Fibroblast of lung (primary cell): ENCODE results near the gene LGALSL.

ENCODE experiments used
- CTCF ChIP-seq, 2 donors: IDR thresholded peaks in 1 of 2; conservative IDR thresholded peaks in 1 of 2; 1 replicate in 1 of 2; 2 replicates in 1 of 2; pipeline ENCODE4 v1.5.1; 2011 to 2012; ENCODE audit warnings: low read length in 2 of 2, control low read depth in 1 of 2, inconsistent platforms in 1 of 2, low read depth in 1 of 2, mild to moderate bottlenecking in 1 of 2
- EZH2 ChIP-seq: IDR thresholded peaks from 2 replicates; pipeline ENCODE4 v1.5.1; 2012; ENCODE audit warnings: low read length, control low read depth, mild to moderate bottlenecking; ENCODE audit errors: missing control alignments

DNA sequence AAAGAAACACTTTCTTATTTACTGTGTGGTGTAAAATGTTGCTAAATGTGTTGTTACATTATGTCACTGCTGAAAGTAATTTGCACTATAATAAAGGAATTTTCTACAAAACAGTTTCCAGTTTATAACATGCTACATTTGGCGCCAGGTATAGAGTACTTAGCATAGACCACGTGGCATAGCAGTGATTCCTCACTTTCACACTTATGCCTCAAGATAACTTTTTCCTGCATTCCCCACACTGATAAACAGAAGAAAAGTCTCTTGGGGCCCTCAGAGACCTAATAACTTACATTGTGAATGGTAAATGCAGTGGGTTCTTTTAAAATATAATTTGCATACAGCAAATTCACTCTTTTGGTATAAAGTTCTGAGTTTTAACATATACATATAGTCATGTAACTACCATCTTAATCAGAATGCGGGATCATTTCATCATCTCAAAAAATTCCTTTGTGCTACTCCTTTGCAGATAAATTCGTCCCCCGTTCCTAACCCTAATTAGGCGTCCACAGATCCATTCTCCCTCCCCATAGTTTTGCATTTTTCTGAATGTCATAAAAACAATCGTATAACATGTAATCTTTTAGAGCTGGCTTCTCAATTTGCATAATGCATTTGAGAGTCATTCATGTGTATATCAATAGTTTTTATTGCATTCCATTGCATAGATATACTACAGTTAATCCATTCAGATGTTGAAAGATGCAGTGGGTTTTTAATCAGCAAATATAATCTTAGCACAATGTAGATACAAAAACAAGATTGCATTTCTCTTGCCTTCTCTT, 7.5 kb downstream of the LGALSL start:
- TF ChIP-seq CTCF (conservative IDR thresholded peaks at IDR 0.05 in 1 of 2, IDR thresholded peaks at IDR 0.05 in 1 of 2; ENCODE audit: low read depth in 1 of 2, low read length in 2 of 2) (no peak), EZH2 (no peak)
